Posterior cingulate gyrus (tissue), 11 donors: Measurements from ENCODE around the gene SLC36A1.
A peak's percentile ranks its signal among the peaks of the same experiment; 100 is the strongest.

Source experiments
- DNase-seq, 10 donors: peaks; one replicate each; pipeline versions ENCODE4 v3.0.0 to v3.0.0-alpha.2; 2020 to 2021; ENCODE audit warnings: mixed read lengths in 3 of 10
- intact Hi-C: fragments of 100-400 bp; cut with DNase I; formaldehyde crosslinking; loops from one replicate; pipeline ENCODE4 v1.15.1; 2023

Gene SLC36A1

DNA sequence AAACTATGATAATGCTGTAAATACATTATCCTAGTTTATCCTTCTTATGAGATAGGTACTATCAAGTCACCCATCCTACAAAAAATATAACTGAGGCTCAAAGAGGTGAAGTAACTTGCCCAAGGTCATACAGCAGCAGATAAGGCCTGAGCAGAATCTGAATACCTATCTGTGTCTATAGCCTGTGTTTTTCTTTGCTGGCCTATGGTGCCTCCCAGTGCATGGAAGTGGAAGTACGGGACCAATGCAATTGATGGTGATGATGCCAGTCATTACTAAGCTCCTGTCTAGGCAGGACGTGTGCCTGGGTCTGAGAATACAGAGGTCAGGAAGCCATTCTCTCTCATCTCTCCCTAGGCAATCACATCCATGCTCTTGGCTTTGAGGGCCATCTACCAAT lies 75.9 kb downstream of the SLC36A1 start:
- intact Hi-C loops = loop anchor here (10.0 kb wide), 1 partner anchor 201 kb away; no protein-coding TSS in a partner anchor
- DNase-seq = no peak

GRCh38 chr5:151528153-151528552 lies 80.8 kb downstream of the SLC36A1 start:
- DNase-seq = no peak
- intact Hi-C loops = loop anchor here (10.0 kb wide), 1 partner anchor 197 kb away; no protein-coding TSS in a partner anchor

DNA sequence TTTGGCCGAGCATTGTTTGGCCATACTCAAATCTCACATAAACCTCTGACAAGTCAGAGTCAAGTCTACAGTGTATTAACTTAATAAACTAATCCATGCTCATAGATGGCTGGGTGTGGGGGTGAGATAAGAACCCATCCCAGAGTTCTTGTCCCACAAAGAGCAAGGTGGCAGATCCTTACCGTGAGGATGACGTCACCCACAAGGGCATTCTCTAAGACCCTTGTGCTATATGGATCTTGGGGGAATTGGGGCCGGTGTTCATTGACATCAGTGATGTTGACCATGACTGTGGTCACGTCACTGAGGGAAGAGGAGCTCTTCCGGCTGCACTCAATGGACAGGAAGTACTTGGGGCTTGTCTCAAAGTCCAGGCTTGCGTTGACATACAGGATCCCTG lies 81.6 kb downstream of the SLC36A1 start:
- intact Hi-C loops = loop anchor here (10.0 kb wide), 1 partner anchor 196 kb away; no protein-coding TSS in a partner anchor
- DNase-seq = no peak

DNA sequence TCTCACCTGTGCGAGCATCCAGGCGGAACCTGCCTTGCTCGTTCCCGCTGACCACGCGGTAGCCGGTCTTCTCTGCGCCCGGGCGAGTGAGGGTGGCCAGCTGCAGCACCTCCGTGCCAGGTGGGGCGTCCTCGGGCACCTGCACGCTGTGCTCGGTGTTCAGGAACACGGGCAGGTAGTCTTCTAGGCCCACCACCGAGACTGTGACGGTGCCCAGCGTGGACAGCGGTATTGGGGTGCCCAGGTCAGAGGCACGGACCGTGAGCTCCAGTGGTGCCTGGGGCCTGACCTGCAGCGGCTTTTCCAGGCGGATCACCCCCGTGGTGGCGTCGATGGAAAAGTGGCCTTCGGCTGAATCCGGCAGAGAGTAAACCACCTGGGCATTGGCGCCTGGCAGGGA lies 84.2 kb downstream of the SLC36A1 start:
- DNase-seq = peak in 1 of 10 donors; percentile 66
- intact Hi-C loops = no loop called here

DNA sequence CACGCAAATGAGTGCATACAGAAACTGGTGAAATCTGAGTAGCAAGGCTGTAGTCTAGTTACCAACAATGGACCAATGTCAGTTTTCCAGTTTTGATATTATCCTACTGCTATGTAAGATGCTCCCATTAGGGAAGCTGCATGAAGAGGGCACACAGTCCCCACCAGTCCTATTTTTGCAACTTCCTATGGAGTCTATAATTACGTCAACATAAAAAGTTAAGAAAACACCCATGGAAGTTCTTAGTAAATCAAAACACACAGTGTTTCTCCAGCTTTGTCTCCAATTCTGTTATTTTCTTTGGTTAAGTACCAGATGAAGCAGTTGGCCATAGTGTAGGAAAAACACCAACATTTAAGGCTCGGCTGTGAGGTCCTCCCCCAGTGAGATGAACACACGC lies 85.0 kb downstream of the SLC36A1 start:
- intact Hi-C loops = no loop called here
- no peak for DNase-seq

DNA sequence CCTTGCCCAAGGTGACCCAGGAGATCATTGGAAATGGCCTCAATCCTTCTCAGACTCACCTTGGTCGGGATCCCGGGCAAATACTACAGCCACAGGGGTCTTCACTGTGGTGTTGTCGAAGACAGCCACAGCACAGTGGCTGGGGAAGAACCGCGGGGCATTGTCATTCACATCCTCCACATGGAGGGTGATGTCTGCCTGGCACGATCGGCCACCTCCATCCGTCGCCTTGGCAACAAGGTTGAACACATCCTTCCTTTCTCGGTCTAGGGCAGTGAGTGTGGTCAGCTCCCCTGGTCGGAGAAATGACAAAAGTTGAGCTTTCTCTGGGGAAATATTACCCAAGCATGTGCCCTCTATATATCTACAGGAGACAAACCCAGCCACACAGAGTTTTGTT lies 86.9 kb downstream of the SLC36A1 start:
- peak in 1 of 10 donors; percentile 33 for DNase-seq
- intact Hi-C loops = no loop called here

GRCh38 chr5:151537044-151537443 lies 89.6 kb downstream of the SLC36A1 start:
- intact Hi-C loops = no loop called here
- DNase-seq = no peak

DNA sequence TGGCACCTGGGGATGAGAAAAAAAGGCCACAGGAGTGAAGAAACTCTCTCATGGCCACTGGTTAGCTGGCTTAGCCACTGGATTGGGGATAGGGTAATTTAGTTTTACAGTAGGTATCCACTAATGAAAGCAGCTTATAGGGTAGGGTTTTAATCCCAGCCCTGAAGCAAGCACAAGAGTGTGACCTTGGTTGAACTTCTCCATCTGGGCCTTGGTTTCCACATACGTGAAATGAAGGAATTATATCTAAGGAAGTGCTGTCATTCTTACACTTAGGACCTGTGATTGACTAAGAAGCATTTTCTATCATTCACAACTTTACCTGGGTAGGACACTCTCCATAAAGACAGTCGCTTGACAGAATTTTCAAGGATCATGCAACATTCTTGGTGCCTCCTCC lies 94.2 kb downstream of the SLC36A1 start:
- no peak for DNase-seq
- intact Hi-C loops = no loop called here
